Suprapubic skin (tissue), 4 donors: ENCODE results near the gene BTG4. TPM values are rescaled to one million over a fixed set of nuclear protein-coding genes. Genes with fewer than 3 reads are reported as not detected.

ENCODE experiments used
- DNase-seq, 2 donors: peaks; one replicate each; pipeline ENCODE4 v3.0.0-alpha.2; 2019; ENCODE audit warnings: low spot score in 2 of 2
- H3K27ac ChIP-seq: fragments of 200-600 bp; sonication (generic); one replicate; pipeline ENCODE4 v1.5.1; 2019
- H3K27me3 ChIP-seq: fragments of 200-600 bp; sonication (generic); one replicate; pipeline ENCODE4 v1.5.1; 2019
- H3K36me3 ChIP-seq: fragments of 200-600 bp; sonication (generic); one replicate; pipeline ENCODE4 v1.5.1; 2019
- H3K4me1 ChIP-seq: fragments of 200-600 bp; sonication (generic); one replicate; pipeline ENCODE4 v1.5.1; 2019
- H3K4me3 ChIP-seq: fragments of 200-600 bp; sonication (generic); one replicate; pipeline ENCODE4 v1.5.1; 2019; ENCODE audit warnings: mild to moderate bottlenecking
- H3K9me3 ChIP-seq: fragments of 200-600 bp; sonication (generic); one replicate; pipeline ENCODE4 v1.5.1; 2019
- EP300 ChIP-seq: sonication (generic); formaldehyde crosslinking; IDR thresholded peaks from one replicate; pipeline ENCODE4 v1.6.1; 2017; ENCODE audit warnings: antibody characterized with exemption
- POLR2A ChIP-seq, 2 donors: fragments of 450-650 bp; IDR thresholded peaks; one replicate each; pipeline ENCODE4 v1.6.1; 2017; ENCODE audit warnings: antibody characterized with exemption in 2 of 2, mild to moderate bottlenecking in 2 of 2, moderate library complexity in 2 of 2
- POLR2AphosphoS5 ChIP-seq, 3 donors: sonication (generic); formaldehyde crosslinking; IDR thresholded peaks; one replicate each; pipeline ENCODE4 v1.6.1; 2017; ENCODE audit warnings: antibody characterized with exemption in 3 of 3
- WGBS: methylation state at CpG from one replicate; pipeline ENCODE4 v1.1.5; 2018; 5-methylcytosine and 5-hydroxymethylcytosine counted together
- total RNA-seq, 4 donors: library from RNA; depleted of rRNA; stranded (reverse); fragments of >200 nt; gene quantifications; one replicate each; pipeline ENCODE4 v1.1.0, GENCODE V29; 2016
- TF ChIP-seq, protein P1 (sequence below), 2 donors: fragments of 200-600 bp in 1 of 2; fragments of 450-650 bp in 1 of 2; sonication (generic) in 1 of 2; IDR thresholded peaks; one replicate each; pipeline ENCODE4 v1.5.1; 2016 to 2019; ENCODE audit warnings: antibody characterized with exemption in 2 of 2, mild to moderate bottlenecking in 1 of 2, moderate library complexity in 1 of 2

BTG4 gene
- total RNA-seq, 4 donors from 2014 or later: not detected

DNA sequence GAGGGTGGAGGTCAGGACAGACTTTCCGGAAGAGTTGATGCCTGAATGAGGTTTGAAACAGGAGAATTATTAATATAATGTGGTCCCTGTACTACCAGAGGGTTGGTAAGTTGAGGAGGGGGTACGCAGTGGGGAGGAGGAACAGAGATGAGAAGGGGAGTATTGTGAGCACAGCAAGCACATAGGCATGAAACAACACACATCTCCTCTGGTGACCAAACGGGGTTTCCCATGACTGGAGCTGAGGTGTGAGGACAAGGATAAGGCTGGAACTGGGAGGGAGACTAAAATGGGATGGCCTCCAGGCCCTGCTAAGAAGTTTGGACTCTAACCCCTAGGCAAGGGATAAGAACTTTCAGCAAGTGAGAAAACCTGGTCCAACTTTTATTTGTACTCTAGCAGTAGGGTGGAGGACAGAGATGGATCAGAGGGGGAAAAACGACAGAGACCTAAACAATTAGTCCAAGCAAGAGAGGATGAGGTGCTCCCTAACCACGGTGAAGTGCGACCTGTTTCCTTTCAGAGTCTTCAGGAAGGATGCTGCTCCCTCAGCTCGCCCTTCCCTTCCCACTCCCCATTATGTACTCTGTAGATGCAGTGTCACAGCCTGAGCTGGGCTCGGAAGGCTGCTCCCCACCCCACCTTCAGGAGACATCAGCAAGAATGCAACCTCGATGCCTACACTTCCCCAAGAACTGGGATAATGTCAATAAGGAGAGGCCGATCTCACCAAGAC is 59.2 kb downstream of the BTG4 start:
- Histone ChIP-seq H3K9me3 (no peaks in the 10 kb centered on the region), H3K36me3 (no peaks in the 10 kb centered on the region), H3K27me3 (peaks cover 10% of the 10 kb centered on the region), H3K4me1 (peaks cover 5% of the 10 kb centered on the region), H3K27ac (no peak overlapping the region), H3K4me3 (no peak overlapping the region)
- peak in 1 of 2 donors; percentile 53 for DNase-seq
- no peak for TF ChIP-seq POLR2AphosphoS5 (IDR thresholded peaks at IDR 0.05)
- TF ChIP-seq, protein P1, sequence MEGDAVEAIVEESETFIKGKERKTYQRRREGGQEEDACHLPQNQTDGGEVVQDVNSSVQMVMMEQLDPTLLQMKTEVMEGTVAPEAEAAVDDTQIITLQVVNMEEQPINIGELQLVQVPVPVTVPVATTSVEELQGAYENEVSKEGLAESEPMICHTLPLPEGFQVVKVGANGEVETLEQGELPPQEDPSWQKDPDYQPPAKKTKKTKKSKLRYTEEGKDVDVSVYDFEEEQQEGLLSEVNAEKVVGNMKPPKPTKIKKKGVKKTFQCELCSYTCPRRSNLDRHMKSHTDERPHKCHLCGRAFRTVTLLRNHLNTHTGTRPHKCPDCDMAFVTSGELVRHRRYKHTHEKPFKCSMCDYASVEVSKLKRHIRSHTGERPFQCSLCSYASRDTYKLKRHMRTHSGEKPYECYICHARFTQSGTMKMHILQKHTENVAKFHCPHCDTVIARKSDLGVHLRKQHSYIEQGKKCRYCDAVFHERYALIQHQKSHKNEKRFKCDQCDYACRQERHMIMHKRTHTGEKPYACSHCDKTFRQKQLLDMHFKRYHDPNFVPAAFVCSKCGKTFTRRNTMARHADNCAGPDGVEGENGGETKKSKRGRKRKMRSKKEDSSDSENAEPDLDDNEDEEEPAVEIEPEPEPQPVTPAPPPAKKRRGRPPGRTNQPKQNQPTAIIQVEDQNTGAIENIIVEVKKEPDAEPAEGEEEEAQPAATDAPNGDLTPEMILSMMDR (IDR thresholded peaks at IDR 0.05): no peak
- TF ChIP-seq POLR2A (IDR thresholded peaks at IDR 0.05): no peak
- TF ChIP-seq EP300: no peak
- WGBS: 75% methylated on average over 9 of the region's 10 CpGs

DNA sequence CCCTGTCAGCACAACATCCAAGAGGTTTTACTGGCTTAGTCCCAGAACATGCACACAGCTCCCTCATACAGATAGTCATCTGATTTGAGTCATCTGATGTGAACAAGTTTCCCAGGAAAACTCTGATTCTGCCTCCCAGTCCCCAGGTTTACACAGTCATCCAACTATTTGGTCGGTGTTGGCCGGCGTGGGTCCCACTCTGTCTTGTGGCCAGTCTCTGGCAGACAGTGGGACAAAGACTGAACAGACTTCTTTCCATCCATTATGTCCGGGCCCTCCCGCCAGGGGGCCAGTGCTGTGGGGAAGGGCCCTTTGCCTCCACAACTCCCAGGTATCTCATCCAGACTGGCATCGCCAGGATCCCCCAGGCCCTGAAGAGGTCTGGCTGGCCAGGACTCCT is 60.0 kb downstream of the BTG4 start:
- no peaks in the 10 kb centered on the region for H3K36me3 ChIP-seq
- H3K4me1 ChIP-seq: peaks cover 5% of the 10 kb centered on the region
- H3K27me3 ChIP-seq: peaks cover 6% of the 10 kb centered on the region
- H3K27ac ChIP-seq: no peak overlapping the region
- peak in 1 of 2 donors; percentile 60 for DNase-seq
- H3K9me3 ChIP-seq: no peaks in the 10 kb centered on the region
- 83% methylated on average over 6 of the region's 6 CpGs for WGBS
- TF ChIP-seq, protein P1 (IDR thresholded peaks at IDR 0.05): no peak
- TF ChIP-seq POLR2AphosphoS5 (IDR thresholded peaks at IDR 0.05): no peak
- TF ChIP-seq EP300: no peak
- TF ChIP-seq POLR2A (IDR thresholded peaks at IDR 0.05): no peak
- H3K4me3 ChIP-seq: no peak overlapping the region

GRCh38 chr11:111450480-111451320 is 61.5 kb downstream of the BTG4 start:
- peak in 1 of 2 donors; percentile 54 for DNase-seq
- TF ChIP-seq POLR2AphosphoS5 (IDR thresholded peaks at IDR 0.05) (no peak), POLR2A (IDR thresholded peaks at IDR 0.05) (no peak), EP300 (no peak)
- TF ChIP-seq, protein P1 (IDR thresholded peaks at IDR 0.05): no peak
- Histone ChIP-seq H3K27me3 (no peaks in the 10 kb centered on the region), H3K9me3 (no peaks in the 10 kb centered on the region), H3K4me1 (peaks cover 5% of the 10 kb centered on the region), H3K4me3 (no peak overlapping the region), H3K27ac (no peak overlapping the region), H3K36me3 (no peaks in the 10 kb centered on the region)
- WGBS: 78% methylated on average over 12 of the region's 12 CpGs

GRCh38 chr11:111449696-111450479 is 62.3 kb downstream of the BTG4 start:
- no peaks in the 10 kb centered on the region for H3K9me3 ChIP-seq
- DNase-seq: peak in 1 of 2 donors; percentile 57
- no peaks in the 10 kb centered on the region for H3K27me3 ChIP-seq
- H3K36me3 ChIP-seq: no peaks in the 10 kb centered on the region
- H3K4me1 ChIP-seq: no peaks in the 10 kb centered on the region
- H3K27ac ChIP-seq: no peak overlapping the region
- no peak overlapping the region for H3K4me3 ChIP-seq
- TF ChIP-seq POLR2AphosphoS5 (IDR thresholded peaks at IDR 0.05) (no peak), POLR2A (IDR thresholded peaks at IDR 0.05) (no peak), EP300 (no peak)
- TF ChIP-seq, protein P1 (IDR thresholded peaks at IDR 0.05): no peak
- 87% methylated on average over 4 of the region's 4 CpGs for WGBS
